Measurements from ENCODE around the gene POLR2A. TPM values are rescaled to one million over a fixed set of nuclear protein-coding genes. Genes with fewer than 3 reads are reported as not detected.
A peak's percentile ranks its signal among the peaks of the same experiment; 100 is the strongest.

The POLR2A gene
- 226 and 230 TPM in 2 replicates for total RNA-seq

DNA sequence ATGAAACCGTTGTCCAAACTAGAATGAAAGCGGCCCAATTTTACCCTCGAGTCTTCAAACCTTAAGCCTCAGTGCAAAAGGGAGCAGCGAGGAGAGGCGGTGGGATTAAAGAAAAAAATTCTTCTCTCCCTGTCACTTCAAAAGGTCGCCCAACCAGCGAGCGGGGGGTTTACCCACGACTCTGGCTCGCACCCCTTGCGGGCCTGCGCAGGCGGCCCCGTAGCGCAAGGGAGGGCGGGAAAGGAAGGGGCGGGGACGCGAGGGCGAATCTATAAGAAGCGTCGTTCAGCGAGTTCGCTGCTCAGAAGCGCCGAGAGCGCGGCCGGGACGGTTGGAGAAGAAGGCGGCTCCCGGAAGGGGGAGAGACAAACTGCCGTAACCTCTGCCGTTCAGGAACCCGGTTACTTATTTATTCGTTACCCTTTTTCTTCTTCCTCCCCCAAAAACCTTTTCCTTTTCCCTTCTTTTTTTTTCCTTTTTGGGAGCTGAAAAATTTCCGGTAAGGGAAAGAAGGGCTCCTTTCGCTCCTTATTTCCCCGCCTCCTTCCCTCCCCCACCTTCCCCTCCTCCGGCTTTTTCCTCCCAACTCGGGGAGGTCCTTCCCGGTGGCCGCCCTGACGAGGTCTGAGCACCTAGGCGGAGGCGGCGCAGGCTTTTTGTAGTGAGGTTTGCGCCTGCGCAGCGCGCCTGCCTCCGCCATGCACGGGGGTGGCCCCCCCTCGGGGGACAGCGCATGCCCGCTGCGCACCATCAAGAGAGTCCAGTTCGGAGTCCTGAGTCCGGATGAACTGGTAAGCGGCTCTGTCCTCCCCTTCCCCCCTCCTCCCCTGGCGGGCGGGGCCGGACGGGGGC, at the start of gene POLR2A:
Gene POLR2A, plus strand, starts transcription at position 300 of the 852 bp plus-strand sequence.
- Mint-ChIP-seq H3K9me3 (no peaks in the 10 kb centered on the region), H3K4me1 (peaks cover 55% of the 10 kb centered on the region), H3K27me3 (no peaks in the 10 kb centered on the region), H3K27ac (peak within 1 kb of the TSS; percentile 100), H3K4me3 (peak within 1 kb of the TSS; percentile 88), H3K36me3 (ENCODE audit: low read depth) (peaks cover 26% of the 10 kb centered on the region)
- intact Hi-C loops (cut with micrococcal nuclease), result loop anchor here (2.0 to 5.0 kb wide), 7 partner anchors 65 to 358 kb away; partner anchors contain the start of genes EIF5A, KCTD11, PLSCR3 and SENP3
- peak; percentile 99 for DNase-seq

- Mint-ChIP-seq H3K9me3 (no peaks in the 10 kb centered on the region), H3K4me3 (peak overlapping the region; percentile 93), H3K4me1 (peaks cover 38% of the 10 kb centered on the region), H3K36me3 (ENCODE audit: low read depth) (peaks cover 15% of the 10 kb centered on the region), H3K27ac (peak overlapping the region; percentile 98), H3K27me3 (peaks cover 9% of the 10 kb centered on the region)
- intact Hi-C loops (cut with micrococcal nuclease), result loop anchor here (1.0 to 5.0 kb wide), 11 partner anchors 19 to 406 kb away; partner anchors contain the start of genes ACADVL, DLG4, PLSCR3 and SENP3
- DNase-seq, result peak; percentile 92
Observed at GRCh38 chr17:7435676-7436555, 48.2 kb upstream of the POLR2A start.

DNA sequence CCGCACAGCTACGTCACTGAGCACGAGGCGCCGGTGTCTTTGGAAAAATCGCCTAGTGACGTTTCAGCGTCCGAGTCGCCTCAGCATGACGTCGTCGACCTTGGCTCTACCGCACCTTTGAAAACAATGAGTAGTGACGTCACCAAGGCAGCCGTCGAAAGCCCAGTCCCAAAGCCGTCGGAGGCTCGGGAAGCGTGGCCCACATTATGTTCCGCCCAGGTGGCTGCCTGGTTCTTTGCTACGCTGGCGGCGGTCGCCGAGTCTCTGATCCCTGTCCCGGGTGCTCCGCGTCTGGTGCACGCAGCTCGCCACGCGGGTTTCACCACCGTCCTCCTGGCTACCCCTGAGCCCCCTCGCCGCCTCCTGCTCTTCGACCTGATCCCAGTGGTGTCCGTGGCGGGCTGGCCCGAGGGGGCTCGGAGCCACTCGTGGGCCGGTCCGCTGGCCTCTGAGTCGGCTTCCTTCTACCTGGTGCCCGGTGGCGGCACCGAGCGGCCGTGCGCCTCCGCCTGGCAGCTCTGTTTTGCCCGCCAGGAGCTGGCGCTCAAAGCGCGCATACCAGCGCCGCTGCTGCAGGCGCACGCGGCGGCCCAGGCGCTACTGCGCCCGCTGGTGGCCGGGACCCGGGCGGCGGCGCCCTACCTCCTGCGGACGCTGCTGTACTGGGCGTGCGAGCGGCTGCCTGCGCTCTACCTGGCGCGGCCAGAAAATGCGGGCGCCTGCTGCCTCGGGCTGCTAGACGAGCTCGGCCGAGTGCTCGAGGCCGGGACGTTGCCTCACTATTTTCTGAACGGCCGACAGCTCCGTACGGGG, 47.4 kb upstream of the POLR2A start:
- H3K4me1 Mint-ChIP-seq, result peaks cover 41% of the 10 kb centered on the region
- peak overlapping the region; percentile 98 for H3K27ac Mint-ChIP-seq
- peak overlapping the region; percentile 93 for H3K4me3 Mint-ChIP-seq
- peak; percentile 95 for DNase-seq
- no peaks in the 10 kb centered on the region for H3K9me3 Mint-ChIP-seq
- intact Hi-C loops (cut with micrococcal nuclease), result loop anchor here (1.0 to 5.0 kb wide), 5 partner anchors 125 to 406 kb away; partner anchors contain the start of genes ACADVL, DLG4, SENP3 and SLC16A11
- H3K36me3 Mint-ChIP-seq (ENCODE audit: low read depth), result peaks cover 18% of the 10 kb centered on the region
- peaks cover 9% of the 10 kb centered on the region for H3K27me3 Mint-ChIP-seq

- H3K27me3 Mint-ChIP-seq, result peaks cover 12% of the 10 kb centered on the region
- peaks cover 43% of the 10 kb centered on the region for H3K4me1 Mint-ChIP-seq
- no peak for DNase-seq
- H3K4me3 Mint-ChIP-seq, result peak overlapping the region; percentile 93
- H3K36me3 Mint-ChIP-seq (ENCODE audit: low read depth), result peaks cover 22% of the 10 kb centered on the region
- peak overlapping the region; percentile 74 for H3K27ac Mint-ChIP-seq
- no peaks in the 10 kb centered on the region for H3K9me3 Mint-ChIP-seq
- intact Hi-C loops (cut with micrococcal nuclease), result loop anchor here (2.0 to 5.0 kb wide), 3 partner anchors 220 to 405 kb away; partner anchors contain the start of genes ACADVL, DLG4 and SLC16A11
Observed at GRCh38 chr17:7437369-7437863, 46.8 kb upstream of the POLR2A start.

DNA sequence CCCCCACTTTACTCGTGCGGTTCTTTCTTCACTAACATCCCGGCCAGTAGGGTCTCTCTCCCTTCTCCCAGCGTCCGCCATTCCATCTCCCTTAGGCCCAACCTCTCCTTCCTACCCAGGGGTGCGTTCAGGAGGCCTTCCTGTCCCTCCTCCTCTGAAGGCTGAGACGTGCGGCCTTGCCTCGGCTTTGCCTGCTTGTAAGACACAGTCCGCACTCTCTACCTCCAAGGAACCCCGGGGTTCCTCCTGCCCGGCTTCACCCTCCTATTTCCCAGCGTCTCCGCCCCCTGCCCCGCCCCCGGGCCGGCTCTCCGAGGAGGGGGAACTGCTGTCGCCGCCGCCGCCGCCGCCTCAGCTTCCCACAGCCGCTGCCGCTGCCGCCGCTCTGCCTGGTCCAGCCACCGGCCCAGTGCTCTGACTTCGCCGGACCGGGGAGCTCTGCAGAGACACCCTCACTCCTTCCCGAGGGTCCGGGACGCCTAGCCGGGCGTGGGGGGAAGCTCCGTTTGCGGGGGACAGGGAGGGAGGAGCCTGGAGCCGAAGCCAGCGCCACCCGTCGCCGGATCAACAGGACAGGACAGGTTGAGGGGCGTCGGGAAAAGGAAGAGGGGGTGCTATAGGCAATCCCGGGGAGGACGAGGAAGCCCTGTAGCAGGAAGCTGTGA, 46.1 kb upstream of the POLR2A start:
- intact Hi-C loops (cut with micrococcal nuclease), result loop anchor here (2.0 to 5.0 kb wide), 3 partner anchors 221 to 404 kb away; partner anchors contain the start of genes ACADVL, DLG4 and SLC16A11
- H3K9me3 Mint-ChIP-seq, result no peaks in the 10 kb centered on the region
- peaks cover 12% of the 10 kb centered on the region for H3K27me3 Mint-ChIP-seq
- H3K36me3 Mint-ChIP-seq (ENCODE audit: low read depth), result peaks cover 26% of the 10 kb centered on the region
- peak overlapping the region; percentile 90 for H3K4me3 Mint-ChIP-seq
- peak; percentile 93 for DNase-seq
- H3K4me1 Mint-ChIP-seq, result peaks cover 43% of the 10 kb centered on the region
- peak overlapping the region; percentile 74 for H3K27ac Mint-ChIP-seq

DNA sequence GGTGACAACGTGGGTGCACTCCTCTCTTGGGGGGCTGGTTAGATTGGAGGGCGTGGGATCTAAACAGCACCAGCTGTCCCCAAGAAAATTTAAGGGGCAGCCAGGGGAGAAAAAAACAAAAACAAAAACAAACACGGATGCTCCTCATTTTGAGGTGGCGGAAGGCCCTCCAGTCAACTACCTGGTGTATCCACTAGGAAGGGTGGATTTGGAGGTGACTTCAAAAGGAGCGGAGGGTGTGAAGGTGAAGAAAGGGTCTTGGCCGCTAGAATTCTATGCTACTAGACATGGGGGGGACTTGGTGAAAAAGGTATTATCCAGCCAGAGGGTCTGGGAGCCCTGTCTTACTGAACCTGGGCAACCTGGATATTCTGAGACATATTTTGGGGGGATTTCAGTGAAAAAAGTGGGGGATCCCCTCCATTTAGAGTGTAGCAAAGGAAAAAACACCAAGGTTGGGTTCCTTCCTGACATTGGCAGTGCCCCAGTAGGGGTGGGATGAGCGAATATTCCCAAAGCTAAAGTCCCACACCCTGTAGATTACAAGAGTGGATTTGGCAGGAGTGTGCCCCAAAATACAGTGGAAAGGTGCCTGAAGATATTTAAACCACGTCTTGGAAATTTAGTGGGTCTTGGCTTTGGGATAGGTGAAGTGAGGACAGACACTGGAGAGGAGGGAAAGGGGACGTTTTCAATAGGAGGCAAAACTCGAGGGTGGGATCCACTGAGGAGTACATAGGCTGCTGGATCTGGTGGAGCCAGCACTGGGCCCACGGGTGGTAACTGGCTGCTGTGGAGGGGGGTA, 45.3 kb upstream of the POLR2A start:
- Mint-ChIP-seq H3K27me3 (peaks cover 14% of the 10 kb centered on the region), H3K4me1 (peaks cover 43% of the 10 kb centered on the region), H3K36me3 (ENCODE audit: low read depth) (peaks cover 31% of the 10 kb centered on the region), H3K27ac (peak overlapping the region; percentile 74), H3K4me3 (peak overlapping the region; percentile 90), H3K9me3 (no peaks in the 10 kb centered on the region)
- intact Hi-C loops (cut with micrococcal nuclease), result loop anchor here (5.0 kb wide), 2 partner anchors 222 to 403 kb away; partner anchors contain the start of genes ACADVL and DLG4
- DNase-seq, result no peak

DNA sequence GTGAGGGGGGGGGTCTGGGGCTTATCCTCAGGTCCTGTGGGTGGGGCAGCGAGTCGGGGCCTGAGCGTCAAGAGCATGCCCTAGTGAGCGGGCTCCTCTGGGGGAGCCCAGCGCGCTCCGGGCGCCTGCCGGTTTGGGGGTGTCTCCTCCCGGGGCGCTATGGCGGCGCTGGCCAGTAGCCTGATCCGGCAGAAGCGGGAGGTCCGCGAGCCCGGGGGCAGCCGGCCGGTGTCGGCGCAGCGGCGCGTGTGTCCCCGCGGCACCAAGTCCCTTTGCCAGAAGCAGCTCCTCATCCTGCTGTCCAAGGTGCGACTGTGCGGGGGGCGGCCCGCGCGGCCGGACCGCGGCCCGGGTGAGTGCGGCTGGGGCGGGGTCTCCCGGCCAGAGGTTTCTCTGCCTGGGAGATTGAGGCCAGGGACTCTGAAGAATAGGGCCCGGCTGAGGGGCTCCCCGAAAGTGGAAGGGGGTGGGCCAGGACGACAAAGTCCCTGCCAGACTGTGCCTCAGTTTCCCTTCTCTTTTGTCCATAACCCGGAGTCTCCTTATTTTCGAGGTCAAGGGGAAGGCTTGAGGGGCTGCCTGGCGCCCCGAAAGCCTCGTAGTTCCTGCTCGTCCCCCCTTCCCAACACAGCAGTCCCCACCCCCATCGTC, 44.6 kb upstream of the POLR2A start, which contains the start of gene FGF11:
Gene FGF11, plus strand, starts transcription at position 51 of the 651 bp plus-strand sequence. Its CDS starts 109 bp downstream, at position 160.
- H3K9me3 Mint-ChIP-seq, result no peaks in the 10 kb centered on the region
- intact Hi-C loops (cut with micrococcal nuclease), result loop anchor here (5.0 kb wide), 2 partner anchors 222 to 403 kb away; partner anchors contain the start of genes ACADVL and DLG4
- peaks cover 44% of the 10 kb centered on the region for H3K4me1 Mint-ChIP-seq
- H3K27ac Mint-ChIP-seq, result peak within 1 kb of the TSS; percentile 81
- H3K36me3 Mint-ChIP-seq (ENCODE audit: low read depth), result peaks cover 34% of the 10 kb centered on the region
- H3K27me3 Mint-ChIP-seq, result peaks cover 16% of the 10 kb centered on the region
- DNase-seq, result peak; percentile 76
- peak within 1 kb of the TSS; percentile 90 for H3K4me3 Mint-ChIP-seq

GRCh38 chr17:7440113-7440833, 43.9 kb upstream of the POLR2A start:
- intact Hi-C loops (cut with micrococcal nuclease), result no loop called here
- DNase-seq, result peak; percentile 86
- Mint-ChIP-seq H3K4me1 (peaks cover 44% of the 10 kb centered on the region), H3K36me3 (ENCODE audit: low read depth) (peaks cover 34% of the 10 kb centered on the region), H3K27me3 (peaks cover 18% of the 10 kb centered on the region), H3K9me3 (no peaks in the 10 kb centered on the region), H3K27ac (peak overlapping the region; percentile 81), H3K4me3 (peak overlapping the region; percentile 90)

GRCh38 chr17:7440834-7441195, 43.4 kb upstream of the POLR2A start:
- Mint-ChIP-seq H3K27ac (no peak overlapping the region), H3K27me3 (peaks cover 23% of the 10 kb centered on the region), H3K36me3 (ENCODE audit: low read depth) (peaks cover 38% of the 10 kb centered on the region), H3K4me1 (peaks cover 46% of the 10 kb centered on the region), H3K4me3 (peak overlapping the region; percentile 90), H3K9me3 (no peaks in the 10 kb centered on the region)
- DNase-seq, result peak; percentile 68
- intact Hi-C loops (cut with micrococcal nuclease), result no loop called here

DNA sequence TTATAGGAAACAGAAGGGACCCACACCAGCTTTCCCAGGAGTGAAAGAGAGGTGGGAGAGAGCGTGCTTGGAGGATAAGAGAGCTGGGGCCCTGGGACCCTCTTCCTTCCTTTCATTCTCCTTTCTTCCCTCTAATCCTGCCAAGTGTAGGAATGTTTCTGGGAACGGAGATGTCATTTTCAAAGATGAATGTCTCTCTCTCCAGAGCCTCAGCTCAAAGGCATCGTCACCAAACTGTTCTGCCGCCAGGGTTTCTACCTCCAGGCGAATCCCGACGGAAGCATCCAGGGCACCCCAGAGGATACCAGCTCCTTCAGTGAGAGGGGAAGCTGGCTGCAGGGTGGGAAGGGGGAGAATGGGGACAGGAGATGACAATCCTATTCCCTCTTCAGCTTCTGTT, 42.9 kb upstream of the POLR2A start:
- peaks cover 38% of the 10 kb centered on the region for H3K36me3 Mint-ChIP-seq (ENCODE audit: low read depth)
- intact Hi-C loops (cut with micrococcal nuclease), result no loop called here
- H3K4me1 Mint-ChIP-seq, result peaks cover 45% of the 10 kb centered on the region
- H3K4me3 Mint-ChIP-seq, result peak overlapping the region; percentile 90
- peaks cover 25% of the 10 kb centered on the region for H3K27me3 Mint-ChIP-seq
- H3K27ac Mint-ChIP-seq, result no peak overlapping the region
- no peak for DNase-seq
- no peaks in the 10 kb centered on the region for H3K9me3 Mint-ChIP-seq

- H3K36me3 Mint-ChIP-seq (ENCODE audit: low read depth), result peaks cover 39% of the 10 kb centered on the region
- H3K4me1 Mint-ChIP-seq, result peaks cover 43% of the 10 kb centered on the region
- peaks cover 28% of the 10 kb centered on the region for H3K27me3 Mint-ChIP-seq
- H3K27ac Mint-ChIP-seq, result no peak overlapping the region
- no peak for DNase-seq
- no peaks in the 10 kb centered on the region for H3K9me3 Mint-ChIP-seq
- intact Hi-C loops (cut with micrococcal nuclease), result no loop called here
- H3K4me3 Mint-ChIP-seq, result peak overlapping the region; percentile 48
Observed at GRCh38 chr17:7442142-7442541, 42.0 kb upstream of the POLR2A start.

All from activated CD4-positive, alpha-beta T cell treated with anti-CD3 and anti-CD28 coated beads, Interleukin-2, amount 10 ng/mL, durations not matched to agents 24 days and 14 days (primary cell).